Body of pancreas (tissue), 4 donors: Measurements from ENCODE around the gene OR52A1. TPM values are rescaled to one million over a fixed set of nuclear protein-coding genes. Genes with fewer than 3 reads are reported as not detected.

Experiments used
- ATAC-seq: fragments of 150-250 bp; one replicate; pipeline ENCODE4 v1.9.1; 2016
- DNase-seq, 4 donors: peaks; one replicate each; pipeline ENCODE4 v3.0.0-alpha.2; 2019
- H3K27ac ChIP-seq, 4 donors: fragments of 200-600 bp; sonication (generic); 1 replicate in 3 of 4; 2 replicates in 1 of 4; pipeline versions ENCODE4 v1.5.1 to v1.6.1; 2016 to 2019; ENCODE audit warnings: mild to moderate bottlenecking in 1 of 4, mixed read lengths in 1 of 4, moderate library complexity in 1 of 4
- H3K27me3 ChIP-seq, 2 donors: fragments of 200-600 bp; sonication (generic); one replicate each; pipeline ENCODE4 v1.6.0; 2016; ENCODE audit warnings: mild to moderate bottlenecking in 1 of 2
- H3K36me3 ChIP-seq, 2 donors: fragments of 200-600 bp; sonication (generic); replicated peaks in 1 of 2; 2 replicates each; pipeline ENCODE4 v1.5.1; 2016; ENCODE audit warnings: low read depth in 2 of 2; ENCODE audit not compliant: insufficient read depth in 1 of 2
- H3K4me1 ChIP-seq: fragments of 200-600 bp; sonication (generic); one replicate; pipeline ENCODE4 v1.6.0; 2016
- H3K4me3 ChIP-seq, 2 donors: fragments of 200-600 bp; sonication (generic); 1 replicate in 1 of 2; 2 replicates in 1 of 2; pipeline ENCODE4 v1.5.1; 2016 to 2019
- H3K9me3 ChIP-seq, 3 donors: fragments of 200-600 bp; sonication (generic); 1 replicate in 2 of 3; 2 replicates in 1 of 3; pipeline ENCODE4 v1.5.1; 2016
- CTCF ChIP-seq, 7 experiments: fragments of 450-650 bp in 4 of 7; fragments of 200-600 bp in 3 of 7; sonication (generic) in 3 of 7; IDR thresholded peaks; one replicate each; pipeline ENCODE4 v1.5.1; 2016 to 2019; ENCODE audit warnings: antibody characterized with exemption in 7 of 7
- POLR2A ChIP-seq, 3 donors: fragments of 450-650 bp; IDR thresholded peaks; one replicate each; pipeline ENCODE4 v1.6.1; 2016; ENCODE audit warnings: antibody characterized with exemption in 3 of 3, mild to moderate bottlenecking in 2 of 3
- WGBS, 2 donors: methylation state at CpG; one replicate each; pipeline ENCODE4 v1.1.5; 2017; 5-methylcytosine and 5-hydroxymethylcytosine counted together
- intact Hi-C: fragments of 100-400 bp; cut with DNase I; formaldehyde crosslinking; loops from one replicate; pipeline ENCODE4 v1.15.1; 2023
- total RNA-seq, 2 donors: library from RNA; depleted of rRNA; stranded (reverse); fragments of >200 nt; gene quantifications; one replicate each; pipeline ENCODE4 v1.1.0, GENCODE V29; 2016

OR52A1 gene
- total RNA-seq, 2 donors from 2014 or later: not detected

GRCh38 chr11:5136261-5136660, 18.3 kb downstream of the OR52A1 start:
- intact Hi-C loops: no loop called here
- DNase-seq: no peak
- Histone ChIP-seq H3K27ac (no peak overlapping the region), H3K4me3 (no peak overlapping the region), H3K27me3 (no peaks in the 10 kb centered on the region), H3K9me3 (no peaks in the 10 kb centered on the region), H3K36me3 (no peaks in the 10 kb centered on the region), H3K4me1 (no peaks in the 10 kb centered on the region)
- no peak for ATAC-seq
- TF ChIP-seq CTCF (IDR thresholded peaks at IDR 0.05) (no peak), POLR2A (IDR thresholded peaks at IDR 0.05) (no peak)

- no peak for ATAC-seq
- Histone ChIP-seq H3K4me3 (no peak overlapping the region), H3K27ac (no peak overlapping the region), H3K9me3 (no peaks in the 10 kb centered on the region), H3K36me3 (no peaks in the 10 kb centered on the region), H3K27me3 (no peaks in the 10 kb centered on the region), H3K4me1 (no peaks in the 10 kb centered on the region)
- no peak for DNase-seq
- intact Hi-C loops: no loop called here
- TF ChIP-seq CTCF (IDR thresholded peaks at IDR 0.05) (no peak), POLR2A (IDR thresholded peaks at IDR 0.05) (no peak)
- 81 to 83% methylated on average over 8 of the region's 8 CpGs for WGBS, 2 donors
These were observed 22.8 kb downstream of the OR52A1 start for GRCh38 chr11:5131584-5132335.

- TF ChIP-seq POLR2A (IDR thresholded peaks at IDR 0.05) (no peak), CTCF (IDR thresholded peaks at IDR 0.05) (no peak)
- Histone ChIP-seq H3K4me3 (no peak overlapping the region), H3K4me1 (no peaks in the 10 kb centered on the region), H3K27ac (no peak overlapping the region), H3K36me3 (no peaks in the 10 kb centered on the region), H3K9me3 (no peaks in the 10 kb centered on the region), H3K27me3 (no peaks in the 10 kb centered on the region)
- WGBS, 2 donors: 38 to 53% methylated on average over 2 of the region's 2 CpGs
- DNase-seq (no peak), ATAC-seq (no peak)
- intact Hi-C loops: loop anchor here (10.0 kb wide), 2 partner anchors 265 to 675 kb away; partner anchors contain the start of gene OR52N2
These were observed 25.1 kb downstream of the OR52A1 start for GRCh38 chr11:5129457-5129877.

- no peak overlapping the region for H3K4me3 ChIP-seq
- WGBS, 2 donors: 48% methylated on average over 4 of the region's 4 CpGs
- H3K4me1 ChIP-seq: no peaks in the 10 kb centered on the region
- ATAC-seq (no peak), DNase-seq (no peak)
- H3K27me3 ChIP-seq: no peaks in the 10 kb centered on the region
- TF ChIP-seq POLR2A (IDR thresholded peaks at IDR 0.05) (no peak), CTCF (IDR thresholded peaks at IDR 0.05) (no peak)
- H3K36me3 ChIP-seq: no peaks in the 10 kb centered on the region
- no peak overlapping the region for H3K27ac ChIP-seq
- intact Hi-C loops: loop anchor here (10.0 kb wide), 2 partner anchors 270 to 680 kb away; partner anchors contain the start of gene OR52N2
- H3K9me3 ChIP-seq: no peaks in the 10 kb centered on the region
These were observed 29.5 kb downstream of the OR52A1 start for GRCh38 chr11:5124891-5125620.
